Neural cell (in vitro differentiated cells): Measurements from ENCODE around the gene TBPL2. TPM values are rescaled to one million over a fixed set of nuclear protein-coding genes. Genes with fewer than 3 reads are reported as not detected.

ENCODE experiments used
- H2AFZ ChIP-seq: fragments of 200-600, 300-800 bp; sonication (generic), shearing (Covaris generic); 2 replicates; pipeline ENCODE4 v1.6.0; 2014; ENCODE audit warnings: low read depth, mild to moderate bottlenecking, antibody characterized with exemption, low read length, moderate library complexity
- H3F3A ChIP-seq: fragments of 200-600 bp; shearing (Covaris generic); 2 replicates; pipeline ENCODE4 v1.6.1; 2016; ENCODE audit warnings: mild to moderate bottlenecking, moderate library complexity, mixed read lengths, antibody characterized with exemption, low read length; ENCODE audit not compliant: insufficient read depth, poor library complexity, severe bottlenecking
- H3K27ac ChIP-seq: fragments of 200-600, 300-800 bp; sonication (generic), shearing (Covaris generic); 2 replicates; pipeline ENCODE4 v1.5.1; 2014; ENCODE audit warnings: mild to moderate bottlenecking, low read length, moderate library complexity
- H3K27me3 ChIP-seq: fragments of 300-800, 200-600 bp; sonication (generic), shearing (Covaris generic); 2 replicates; pipeline ENCODE4 v1.6.0; 2014; ENCODE audit warnings: mild to moderate bottlenecking, low read depth, low read length, moderate library complexity; ENCODE audit not compliant: insufficient read depth
- H3K36me3 ChIP-seq: fragments of 300-800, 200-600 bp; sonication (generic), shearing (Covaris generic); 2 replicates; pipeline ENCODE4 v1.5.1; 2014; ENCODE audit warnings: mild to moderate bottlenecking, antibody characterized with exemption, low read length, moderate library complexity; ENCODE audit not compliant: insufficient read depth
- H3K4me2 ChIP-seq: fragments of 300-800, 200-600 bp; sonication (generic), shearing (Covaris generic); 2 replicates; pipeline ENCODE4 v1.6.0; 2014; ENCODE audit warnings: mild to moderate bottlenecking, low read length
- H3K4me3 ChIP-seq: fragments of 300-800, 200-600 bp; sonication (generic), shearing (Covaris generic); 2 replicates; pipeline ENCODE4 v1.5.1; 2014; ENCODE audit warnings: mild to moderate bottlenecking, low read length, moderate library complexity
- H3K79me2 ChIP-seq: fragments of 200-600 bp; shearing (Covaris generic); replicated peaks from 2 replicates; pipeline ENCODE4 v1.6.0; 2014; ENCODE audit warnings: mild to moderate bottlenecking, low read length, moderate library complexity; ENCODE audit not compliant: insufficient read depth
- H3K9ac ChIP-seq: fragments of 300-800, 200-600 bp; sonication (generic), shearing (Covaris generic); 2 replicates; pipeline ENCODE4 v1.6.1; 2016; ENCODE audit warnings: mild to moderate bottlenecking, low read length, mixed read lengths
- H3K9me2 ChIP-seq: fragments of 200-600 bp; shearing (Covaris generic); 2 replicates; pipeline ENCODE4 v1.6.1; 2016; ENCODE audit warnings: mild to moderate bottlenecking, low read length, mixed read lengths; ENCODE audit not compliant: insufficient read depth
- H3K9me3 ChIP-seq: fragments of 200-600, 300-800 bp; sonication (generic), shearing (Covaris generic); 2 replicates; pipeline ENCODE4 v1.6.1; 2016; ENCODE audit warnings: mild to moderate bottlenecking, mixed run types, low read length, moderate library complexity, mixed read lengths
- H4K20me1 ChIP-seq: fragments of 200-600 bp; shearing (Covaris generic); 2 replicates; pipeline ENCODE4 v1.6.1; 2016; ENCODE audit warnings: mild to moderate bottlenecking, mixed run types; ENCODE audit not compliant: insufficient read depth
- EP300 ChIP-seq: fragments of 450-650 bp; conservative IDR thresholded peaks from 2 replicates; pipeline ENCODE4 v1.6.1; 2014; ENCODE audit warnings: antibody characterized with exemption, mild to moderate bottlenecking, moderate library complexity; ENCODE audit not compliant: poor library complexity, severe bottlenecking
- EZH2 ChIP-seq: fragments of 200-600, 300-800 bp; shearing (Covaris generic), sonication (generic); IDR thresholded peaks from 2 replicates; pipeline ENCODE4 v1.6.1; 2014; ENCODE audit warnings: antibody characterized with exemption, low read length, borderline replicate concordance, mild to moderate bottlenecking; ENCODE audit not compliant: insufficient read depth, poor library complexity, severe bottlenecking
- MXI1 ChIP-seq: fragments of 450-650 bp; conservative IDR thresholded peaks from 2 replicates; pipeline ENCODE4 v1.6.1; 2014; ENCODE audit warnings: antibody characterized with exemption, mild to moderate bottlenecking; ENCODE audit not compliant: poor library complexity, severe bottlenecking
- POLR2AphosphoS5 ChIP-seq: IDR thresholded peaks from 2 replicates; pipeline ENCODE4 v1.6.1; 2012
- RAD21 ChIP-seq: fragments of 450-650 bp; conservative IDR thresholded peaks from 2 replicates; pipeline ENCODE4 v1.6.1; 2014; ENCODE audit warnings: antibody characterized with exemption, mild to moderate bottlenecking, moderate library complexity
- REST ChIP-seq: IDR thresholded peaks from 2 replicates; pipeline ENCODE4 v1.6.1; 2012; ENCODE audit warnings: borderline replicate concordance
- SMC3 ChIP-seq: fragments of 450-650 bp; conservative IDR thresholded peaks from 2 replicates; pipeline ENCODE4 v1.6.1; 2014; ENCODE audit warnings: antibody characterized with exemption, mild to moderate bottlenecking, moderate library complexity; ENCODE audit not compliant: poor library complexity
- TAF1 ChIP-seq: IDR thresholded peaks from 2 replicates; pipeline ENCODE4 v1.6.1; 2012; ENCODE audit warnings: low read depth
- polyA plus RNA-seq: library from polyadenylated mRNA; depleted of rRNA; stranded (reverse); fragments of >200 nt; gene quantifications from 2 replicates; pipeline ENCODE4 v1.2.3, GENCODE V29; 2014
- TF ChIP-seq, protein P1 (sequence below): fragments of 450-650 bp; IDR thresholded peaks from 2 replicates; pipeline ENCODE4 v1.5.1; 2014; ENCODE audit warnings: antibody characterized with exemption, mild to moderate bottlenecking, moderate library complexity; ENCODE audit not compliant: poor library complexity, severe bottlenecking

The TBPL2 gene
- polyA plus RNA-seq, 1 donor from 2014 or later, result not detected

DNA sequence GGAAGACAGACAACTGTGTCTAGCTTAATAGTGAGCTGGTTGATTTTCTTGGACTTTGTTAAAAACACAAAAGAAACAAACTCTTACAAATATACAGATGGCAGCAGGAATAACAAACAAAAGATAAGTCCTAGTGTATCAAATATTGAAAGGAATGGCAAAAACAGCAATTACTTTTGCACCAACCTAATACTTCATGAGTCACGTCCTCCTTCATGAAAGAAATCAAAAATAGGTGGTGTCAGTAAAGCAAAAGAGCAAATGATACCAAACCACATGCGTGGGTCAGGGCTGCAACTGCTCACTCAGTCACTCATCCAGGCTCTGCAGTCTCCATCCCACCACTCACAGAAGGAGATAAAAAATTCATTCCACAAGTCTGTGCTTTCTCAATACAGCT, 40.6 kb downstream of the TBPL2 start:
- Histone ChIP-seq H3K27ac (no peak overlapping the region), H4K20me1 (no peaks in the 10 kb centered on the region), H3K27me3 (no peaks in the 10 kb centered on the region), H3K36me3 (no peaks in the 10 kb centered on the region), H3K79me2 (peaks cover 11% of the 10 kb centered on the region), H3K4me3 (no peak overlapping the region), H3K9me3 (no peaks in the 10 kb centered on the region), H3K4me2 (no peak overlapping the region), H3F3A (no peaks in the 10 kb centered on the region), H2AFZ (no peak overlapping the region), H3K9ac (no peak overlapping the region), H3K9me2 (no peaks in the 10 kb centered on the region)
- no peak for TF ChIP-seq TAF1
- no peak for TF ChIP-seq EP300
- TF ChIP-seq EZH2, result no peak
- no peak for TF ChIP-seq REST
- TF ChIP-seq, protein P1, sequence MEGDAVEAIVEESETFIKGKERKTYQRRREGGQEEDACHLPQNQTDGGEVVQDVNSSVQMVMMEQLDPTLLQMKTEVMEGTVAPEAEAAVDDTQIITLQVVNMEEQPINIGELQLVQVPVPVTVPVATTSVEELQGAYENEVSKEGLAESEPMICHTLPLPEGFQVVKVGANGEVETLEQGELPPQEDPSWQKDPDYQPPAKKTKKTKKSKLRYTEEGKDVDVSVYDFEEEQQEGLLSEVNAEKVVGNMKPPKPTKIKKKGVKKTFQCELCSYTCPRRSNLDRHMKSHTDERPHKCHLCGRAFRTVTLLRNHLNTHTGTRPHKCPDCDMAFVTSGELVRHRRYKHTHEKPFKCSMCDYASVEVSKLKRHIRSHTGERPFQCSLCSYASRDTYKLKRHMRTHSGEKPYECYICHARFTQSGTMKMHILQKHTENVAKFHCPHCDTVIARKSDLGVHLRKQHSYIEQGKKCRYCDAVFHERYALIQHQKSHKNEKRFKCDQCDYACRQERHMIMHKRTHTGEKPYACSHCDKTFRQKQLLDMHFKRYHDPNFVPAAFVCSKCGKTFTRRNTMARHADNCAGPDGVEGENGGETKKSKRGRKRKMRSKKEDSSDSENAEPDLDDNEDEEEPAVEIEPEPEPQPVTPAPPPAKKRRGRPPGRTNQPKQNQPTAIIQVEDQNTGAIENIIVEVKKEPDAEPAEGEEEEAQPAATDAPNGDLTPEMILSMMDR, result no peak
- no peak for TF ChIP-seq MXI1
- no peak for TF ChIP-seq RAD21
- no peak for TF ChIP-seq SMC3
- no peak for TF ChIP-seq POLR2AphosphoS5

GRCh38 chr14:55399183-55399582, 41.2 kb downstream of the TBPL2 start:
- Histone ChIP-seq H4K20me1 (no peaks in the 10 kb centered on the region), H3K36me3 (no peaks in the 10 kb centered on the region), H3K4me2 (no peak overlapping the region), H3F3A (no peaks in the 10 kb centered on the region), H3K27me3 (no peaks in the 10 kb centered on the region), H3K9me3 (no peaks in the 10 kb centered on the region), H2AFZ (no peak overlapping the region), H3K4me3 (no peak overlapping the region), H3K79me2 (peaks cover 11% of the 10 kb centered on the region), H3K9me2 (no peaks in the 10 kb centered on the region), H3K27ac (no peak overlapping the region), H3K9ac (no peak overlapping the region)
- no peak for TF ChIP-seq EP300
- no peak for TF ChIP-seq EZH2
- TF ChIP-seq POLR2AphosphoS5, result no peak
- TF ChIP-seq TAF1, result no peak
- TF ChIP-seq, protein P1, result no peak
- TF ChIP-seq SMC3, result no peak
- TF ChIP-seq MXI1, result no peak
- no peak for TF ChIP-seq REST
- no peak for TF ChIP-seq RAD21
